ENCODE results near the gene LRRC39. TPM values are rescaled to one million over a fixed set of nuclear protein-coding genes. Genes with fewer than 3 reads are reported as not detected.
"Not testable (repeated sequence)": the region's sequence is repeated elsewhere in the genome, so short reads cannot be mapped to it uniquely, and the experiment has no call there.

LRRC39 gene
- total RNA-seq, 3 donors from 2014 or later, result 1.3 to 2.5 (median 1.9) TPM

GRCh38 chr1:100215101-100215500 lies 37.0 kb upstream of the LRRC39 start:
- no peak overlapping the region for H3K4me3 ChIP-seq
- H3K27me3 ChIP-seq, result no peaks in the 10 kb centered on the region
- H3K9me3 ChIP-seq, result no peaks in the 10 kb centered on the region
- TF ChIP-seq CTCF (IDR thresholded peaks at IDR 0.05) (no peak), POLR2A (IDR thresholded peaks at IDR 0.05) (no peak), POLR2AphosphoS5 (IDR thresholded peaks at IDR 0.05) (no peak)
- no peak for DNase-seq (ENCODE audit: low spot score in 2 of 2)
- H3K36me3 ChIP-seq, result no peaks in the 10 kb centered on the region
- no peaks in the 10 kb centered on the region for H3K4me1 ChIP-seq
- no peak overlapping the region for H3K27ac ChIP-seq
- intact Hi-C loops (cut with DNase I; ENCODE audit: low total_unique reads), result no loop called here

DNA sequence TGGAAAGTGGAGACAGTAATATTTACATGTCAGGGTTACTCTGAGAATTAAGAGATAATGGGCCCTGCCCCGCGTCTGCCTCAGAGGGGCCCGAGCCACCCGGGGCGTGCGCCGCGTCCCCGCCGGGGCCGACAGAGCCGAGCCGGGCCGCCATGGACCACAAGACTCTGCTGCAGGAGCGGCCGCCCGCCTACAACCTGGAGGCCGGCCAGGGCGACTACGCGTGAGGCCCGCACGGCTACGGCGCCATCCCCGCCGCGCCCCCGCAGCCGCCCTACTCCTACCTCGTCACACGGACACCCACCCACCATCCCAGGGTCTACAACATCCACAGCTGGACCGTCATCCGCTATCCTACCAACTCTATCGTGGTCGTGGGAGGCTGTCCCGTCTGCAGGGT lies 35.1 kb upstream of the LRRC39 start:
- no peak for TF ChIP-seq POLR2A (IDR thresholded peaks at IDR 0.05)
- no peak for TF ChIP-seq CTCF (IDR thresholded peaks at IDR 0.05)
- TF ChIP-seq POLR2AphosphoS5 (IDR thresholded peaks at IDR 0.05), result no peak
- intact Hi-C loops (cut with DNase I; ENCODE audit: low total_unique reads), result no loop called here
- Histone ChIP-seq H3K4me3 (no peak overlapping the region), H3K9me3 (no peaks in the 10 kb centered on the region), H3K27ac (no peak overlapping the region), H3K4me1 (no peaks in the 10 kb centered on the region), H3K36me3 (no peaks in the 10 kb centered on the region), H3K27me3 (no peaks in the 10 kb centered on the region)
- no peak for DNase-seq (ENCODE audit: low spot score in 2 of 2)

GRCh38 chr1:100206301-100206700 lies 28.2 kb upstream of the LRRC39 start:
- intact Hi-C loops (cut with DNase I; ENCODE audit: low total_unique reads), result no loop called here
- DNase-seq (ENCODE audit: low spot score in 2 of 2), result no peak
- Histone ChIP-seq H3K4me1 (no peaks in the 10 kb centered on the region), H3K4me3 (no peak overlapping the region), H3K27me3 (no peaks in the 10 kb centered on the region), H3K27ac (no peak overlapping the region), H3K9me3 (peaks cover 0 to 7% of the 10 kb centered on the region in 2 donors), H3K36me3 (no peaks in the 10 kb centered on the region)
- TF ChIP-seq CTCF (IDR thresholded peaks at IDR 0.05) (no peak), POLR2A (IDR thresholded peaks at IDR 0.05) (no peak), POLR2AphosphoS5 (IDR thresholded peaks at IDR 0.05) (no peak)

DNA sequence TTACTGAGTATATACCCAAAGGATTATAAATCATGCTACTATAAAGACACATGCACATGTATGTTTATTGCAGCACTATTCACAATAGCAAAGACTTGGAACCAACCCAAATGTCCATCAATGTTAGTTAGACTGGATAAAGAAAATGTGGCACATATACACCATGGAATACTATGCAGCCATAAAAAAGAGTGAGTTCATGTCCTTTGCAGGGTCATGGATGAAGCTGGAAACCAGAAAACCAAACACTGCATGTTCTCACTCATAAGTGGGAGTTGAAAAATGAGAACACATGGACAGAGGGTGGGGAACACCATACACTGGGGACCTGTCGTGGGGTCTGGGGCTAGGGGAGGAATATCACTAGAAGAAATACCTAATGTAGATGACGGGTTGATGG lies 27.5 kb upstream of the LRRC39 start:
- H3K27ac ChIP-seq; H3K36me3 ChIP-seq; DNase-seq (ENCODE audit: low spot score in 2 of 2); intact Hi-C loops (cut with DNase I; ENCODE audit: low total_unique reads); H3K9me3 ChIP-seq; H3K27me3 ChIP-seq; H3K4me1 ChIP-seq; H3K4me3 ChIP-seq: not testable (repeated sequence)

- intact Hi-C loops (cut with DNase I; ENCODE audit: low total_unique reads); H3K27ac ChIP-seq; H3K36me3 ChIP-seq; H3K4me1 ChIP-seq; H3K27me3 ChIP-seq; H3K4me3 ChIP-seq; DNase-seq (ENCODE audit: low spot score in 2 of 2); H3K9me3 ChIP-seq: not testable (repeated sequence)
Observed at GRCh38 chr1:100205103-100205502, 27.0 kb upstream of the LRRC39 start.

DNA sequence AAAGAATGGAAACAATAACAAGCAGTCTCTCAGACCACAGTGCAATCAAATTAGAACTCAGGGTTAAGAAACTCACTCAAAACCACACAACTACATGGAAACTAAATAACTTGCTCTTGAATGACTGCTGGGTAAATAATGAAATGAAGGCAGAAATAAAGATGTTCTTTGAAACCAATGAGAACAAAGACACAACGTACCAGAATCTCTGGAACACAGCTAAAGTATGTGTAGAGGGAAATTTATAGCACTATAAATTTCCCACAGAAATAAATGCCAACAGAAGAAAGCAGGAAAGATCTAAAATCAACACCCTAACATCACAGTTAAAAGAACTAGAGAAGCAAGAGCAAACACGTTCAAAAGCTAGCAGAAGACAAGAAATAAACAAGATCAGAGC lies 24.6 kb upstream of the LRRC39 start:
- H3K9me3 ChIP-seq; DNase-seq (ENCODE audit: low spot score in 2 of 2); intact Hi-C loops (cut with DNase I; ENCODE audit: low total_unique reads); H3K27ac ChIP-seq; H3K4me1 ChIP-seq; H3K36me3 ChIP-seq; H3K4me3 ChIP-seq; H3K27me3 ChIP-seq: not testable (repeated sequence)

DNA sequence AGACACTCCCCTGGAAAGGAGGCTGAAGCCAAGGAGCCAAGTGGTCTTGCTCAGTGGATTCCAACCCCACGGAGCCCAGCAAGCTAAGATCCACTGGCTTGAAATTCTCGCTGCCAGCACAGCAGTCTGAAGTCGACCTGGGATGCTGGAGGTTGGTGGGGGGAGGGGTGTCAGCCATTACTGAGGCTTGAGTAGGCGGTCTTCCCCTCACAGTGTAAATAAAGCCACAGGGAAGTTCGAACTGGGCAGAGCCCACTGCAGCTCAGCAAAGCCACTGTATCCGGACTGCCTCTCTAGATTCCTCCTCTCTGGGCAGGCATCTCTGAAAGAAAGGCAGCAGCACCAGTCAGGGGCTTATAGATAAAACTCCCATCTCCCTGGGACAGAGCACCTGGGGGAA lies 22.0 kb upstream of the LRRC39 start:
- H3K4me1 ChIP-seq; H3K27me3 ChIP-seq; H3K27ac ChIP-seq; DNase-seq (ENCODE audit: low spot score in 2 of 2); intact Hi-C loops (cut with DNase I; ENCODE audit: low total_unique reads); H3K36me3 ChIP-seq; H3K9me3 ChIP-seq; H3K4me3 ChIP-seq: not testable (repeated sequence)

Data from breast epithelium (tissue), 4 donors.